Activated T-cell treated with anti-CD3 and anti-CD28 coated beads, Interleukin-2, amount 50 U/mL, for 4 hours (primary cell): ENCODE measurements around the gene FAM163A. TPM values are rescaled to one million over a fixed set of nuclear protein-coding genes. Genes with fewer than 3 reads are reported as not detected.

Experiments used
- ATAC-seq, 2 donors: fragments of 200-7000 bp; cut with Tn5 transposase; one replicate each; pipeline ENCODE4 v1.10.0; 2021
- DNase-seq: peaks from one replicate; pipeline ENCODE4 v3.0.0-alpha.2; 2020
- H3K27me3 Mint-ChIP-seq: one replicate; pipeline ENCODE4 v1.8.0; 2021; ENCODE audit warnings: low read depth, mixed read lengths
- H3K36me3 Mint-ChIP-seq: one replicate; pipeline ENCODE4 v1.8.0; 2022; ENCODE audit warnings: mixed read lengths; ENCODE audit not compliant: insufficient read depth
- H3K4me1 Mint-ChIP-seq: one replicate; pipeline ENCODE4 v1.8.0; 2021; ENCODE audit warnings: low read depth, mixed read lengths
- H3K4me3 Mint-ChIP-seq: one replicate; pipeline ENCODE4 v1.8.0; 2021; ENCODE audit warnings: mild to moderate bottlenecking, moderate library complexity, mixed read lengths
- H3K9me3 Mint-ChIP-seq: one replicate; pipeline ENCODE4 v1.8.0; 2021; ENCODE audit warnings: mixed read lengths
- total RNA-seq, 3 donors: library from RNA; stranded (reverse); gene quantifications; one replicate each; pipeline ENCODE4 v1.2.1, GENCODE V29; 2021

FAM163A gene
- total RNA-seq, 3 donors from 2014 or later, result not detected

- Mint-ChIP-seq H3K36me3 (no peaks in the 10 kb centered on the region), H3K4me3 (no peak overlapping the region), H3K27me3 (peaks cover 76% of the 10 kb centered on the region), H3K9me3 (no peaks in the 10 kb centered on the region), H3K4me1 (peaks cover 8% of the 10 kb centered on the region)
- peak in 1 of 2 donors; percentile 16 for ATAC-seq
- no peak for DNase-seq
Observed at GRCh38 chr1:179743679-179744400, 749 bp downstream of the FAM163A start.

- H3K4me3 Mint-ChIP-seq, result no peak overlapping the region
- no peaks in the 10 kb centered on the region for H3K9me3 Mint-ChIP-seq
- no peak for DNase-seq
- H3K36me3 Mint-ChIP-seq, result no peaks in the 10 kb centered on the region
- H3K27me3 Mint-ChIP-seq, result peaks cover 72% of the 10 kb centered on the region
- no peak for ATAC-seq
- H3K4me1 Mint-ChIP-seq, result peaks cover 8% of the 10 kb centered on the region
Observed at GRCh38 chr1:179744401-179745130, 1.5 kb downstream of the FAM163A start.

- Mint-ChIP-seq H3K36me3 (no peaks in the 10 kb centered on the region), H3K4me3 (no peak overlapping the region), H3K27me3 (peaks cover 71% of the 10 kb centered on the region), H3K9me3 (no peaks in the 10 kb centered on the region), H3K4me1 (peaks cover 8% of the 10 kb centered on the region)
- no peak for DNase-seq
- no peak for ATAC-seq
Observed at GRCh38 chr1:179745131-179745611, 2.1 kb downstream of the FAM163A start.

- DNase-seq (no peak), ATAC-seq (no peak)
- H3K27me3 Mint-ChIP-seq, result peaks cover 67% of the 10 kb centered on the region
- H3K36me3 Mint-ChIP-seq, result no peaks in the 10 kb centered on the region
- H3K4me3 Mint-ChIP-seq, result no peak overlapping the region
- no peaks in the 10 kb centered on the region for H3K9me3 Mint-ChIP-seq
- H3K4me1 Mint-ChIP-seq, result peaks cover 8% of the 10 kb centered on the region
Observed at GRCh38 chr1:179745743-179746142, 2.7 kb downstream of the FAM163A start.

GRCh38 chr1:179747611-179748010 is 4.5 kb downstream of the FAM163A start:
- peaks cover 52% of the 10 kb centered on the region for H3K27me3 Mint-ChIP-seq
- H3K4me3 Mint-ChIP-seq, result no peak overlapping the region
- no peak for ATAC-seq
- no peaks in the 10 kb centered on the region for H3K36me3 Mint-ChIP-seq
- no peak for DNase-seq
- H3K4me1 Mint-ChIP-seq, result peaks cover 3% of the 10 kb centered on the region
- H3K9me3 Mint-ChIP-seq, result peaks cover 5% of the 10 kb centered on the region

- no peak for ATAC-seq
Observed at GRCh38 chr1:179748772-179749171, 5.7 kb downstream of the FAM163A start.

GRCh38 chr1:179750630-179751029 is 7.5 kb downstream of the FAM163A start:
- peaks cover 5% of the 10 kb centered on the region for H3K9me3 Mint-ChIP-seq
- no peaks in the 10 kb centered on the region for H3K4me1 Mint-ChIP-seq
- peaks cover 32% of the 10 kb centered on the region for H3K27me3 Mint-ChIP-seq
- no peak overlapping the region for H3K4me3 Mint-ChIP-seq
- no peak for DNase-seq
- no peaks in the 10 kb centered on the region for H3K36me3 Mint-ChIP-seq
- no peak for ATAC-seq

More at GRCh38 chr1:179748772-179749171, 5.7 kb downstream of the FAM163A start:
- Mint-ChIP-seq H3K27me3 (peaks cover 46% of the 10 kb centered on the region), H3K4me1 (no peaks in the 10 kb centered on the region), H3K9me3 (peaks cover 5% of the 10 kb centered on the region), H3K4me3 (no peak overlapping the region), H3K36me3 (no peaks in the 10 kb centered on the region)
- no peak for DNase-seq

GRCh38 chr1:179753061-179753460 is 10.0 kb downstream of the FAM163A start:
- ATAC-seq (no peak), DNase-seq (no peak)
- no peaks in the 10 kb centered on the region for H3K36me3 Mint-ChIP-seq

GRCh38 chr1:179754041-179754624 is 11.0 kb downstream of the FAM163A start:
- Mint-ChIP-seq H3K4me1 (no peaks in the 10 kb centered on the region), H3K4me3 (no peak overlapping the region), H3K9me3 (peaks cover 5% of the 10 kb centered on the region), H3K27me3 (peaks cover 7% of the 10 kb centered on the region), H3K36me3 (no peaks in the 10 kb centered on the region)
- no peak for ATAC-seq
- no peak for DNase-seq

More at GRCh38 chr1:179753061-179753460, 10.0 kb downstream of the FAM163A start:
- Mint-ChIP-seq H3K27me3 (peaks cover 15% of the 10 kb centered on the region), H3K4me3 (no peak overlapping the region), H3K4me1 (no peaks in the 10 kb centered on the region), H3K9me3 (peaks cover 5% of the 10 kb centered on the region)

- DNase-seq, result no peak
- no peak overlapping the region for H3K4me3 Mint-ChIP-seq
- H3K9me3 Mint-ChIP-seq, result no peaks in the 10 kb centered on the region
- no peaks in the 10 kb centered on the region for H3K36me3 Mint-ChIP-seq
- H3K27me3 Mint-ChIP-seq, result no peaks in the 10 kb centered on the region
- no peak for ATAC-seq
- no peaks in the 10 kb centered on the region for H3K4me1 Mint-ChIP-seq
Observed at GRCh38 chr1:179757933-179758332, 14.8 kb downstream of the FAM163A start.

- no peak overlapping the region for H3K4me3 Mint-ChIP-seq
- no peaks in the 10 kb centered on the region for H3K4me1 Mint-ChIP-seq
- H3K9me3 Mint-ChIP-seq, result no peaks in the 10 kb centered on the region
- no peaks in the 10 kb centered on the region for H3K27me3 Mint-ChIP-seq
- no peaks in the 10 kb centered on the region for H3K36me3 Mint-ChIP-seq
- no peak for ATAC-seq
- no peak for DNase-seq
Observed at GRCh38 chr1:179760521-179760920, 17.4 kb downstream of the FAM163A start.

- DNase-seq, result no peak
- H3K27me3 Mint-ChIP-seq, result no peaks in the 10 kb centered on the region
- H3K9me3 Mint-ChIP-seq, result no peaks in the 10 kb centered on the region
- H3K36me3 Mint-ChIP-seq, result no peaks in the 10 kb centered on the region
- H3K4me3 Mint-ChIP-seq, result no peak overlapping the region
- no peak for ATAC-seq
- no peaks in the 10 kb centered on the region for H3K4me1 Mint-ChIP-seq
Observed at GRCh38 chr1:179761296-179761695, 18.2 kb downstream of the FAM163A start.

GRCh38 chr1:179761846-179762640 is 19.0 kb downstream of the FAM163A start:
- no peaks in the 10 kb centered on the region for H3K9me3 Mint-ChIP-seq
- no peak for ATAC-seq
- H3K36me3 Mint-ChIP-seq, result no peaks in the 10 kb centered on the region

GRCh38 chr1:179767177-179767581 is 24.1 kb downstream of the FAM163A start:
- no peaks in the 10 kb centered on the region for H3K4me1 Mint-ChIP-seq
- peaks cover 6% of the 10 kb centered on the region for H3K27me3 Mint-ChIP-seq
- DNase-seq, result no peak
- no peak overlapping the region for H3K4me3 Mint-ChIP-seq
- no peak for ATAC-seq
- no peaks in the 10 kb centered on the region for H3K9me3 Mint-ChIP-seq
- no peaks in the 10 kb centered on the region for H3K36me3 Mint-ChIP-seq

More at GRCh38 chr1:179761846-179762640, 19.0 kb downstream of the FAM163A start:
- DNase-seq, result no peak
- H3K27me3 Mint-ChIP-seq, result no peaks in the 10 kb centered on the region
- H3K4me3 Mint-ChIP-seq, result no peak overlapping the region
- no peaks in the 10 kb centered on the region for H3K4me1 Mint-ChIP-seq
